ENCODE measurements around the gene MS4A7. TPM values are rescaled to one million over a fixed set of nuclear protein-coding genes. Genes with fewer than 3 reads are reported as not detected.

Gene MS4A7
- total RNA-seq, 1 donor from 2014 or later = not detected

- Mint-ChIP-seq H3K4me1 (ENCODE audit: low read depth, unreplicated experiment) (no peaks in the 10 kb centered on the region), H3K27me3 (ENCODE audit: low read depth, unreplicated experiment) (no peaks in the 10 kb centered on the region), H3K9me3 (ENCODE audit: unreplicated experiment) (peaks cover 2% of the 10 kb centered on the region), H3K36me3 (ENCODE audit: low read depth, unreplicated experiment) (no peaks in the 10 kb centered on the region), H3K4me3 (ENCODE audit: unreplicated experiment) (no peak overlapping the region), H3K27ac (ENCODE audit: unreplicated experiment) (no peak overlapping the region)
- Histone ChIP-seq H3K4me1 (ENCODE audit: insufficient read depth, low read length) (no peaks in the 10 kb centered on the region), H3K9ac (ENCODE audit: low read length) (no peak overlapping the region), H4K20me1 (ENCODE audit: insufficient read depth, low read length) (no peaks in the 10 kb centered on the region), H3K4me3 (ENCODE audit: insufficient read depth, low read depth, low read length) (no peak overlapping the region), H3K27me3 (ENCODE audit: insufficient read depth, low read length) (no peaks in the 10 kb centered on the region), H2AFZ (ENCODE audit: low read depth, low read length) (no peak overlapping the region), H3K27ac (ENCODE audit: low read depth, low read length) (no peak overlapping the region), H3K36me3 (ENCODE audit: insufficient read depth, low read length) (no peaks in the 10 kb centered on the region), H3K9me3 (ENCODE audit: insufficient read depth, low read depth, low read length) (no peaks in the 10 kb centered on the region), H3K4me2 (ENCODE audit: low read length) (no peak overlapping the region), H3K79me2 (ENCODE audit: insufficient read depth, low read length) (no peaks in the 10 kb centered on the region)
- TF ChIP-seq EZH2 (IDR thresholded peaks at IDR 0.05; ENCODE audit: insufficient read depth, low read length) (no peak), CTCF (IDR thresholded peaks at IDR 0.05; ENCODE audit: insufficient read depth, low read depth, low read length) (no peak)
- DNase-seq (ENCODE audit: low read depth) = no peak
- no peak for FAIRE-seq
These were observed 44.3 kb downstream of the MS4A7 start for GRCh38 chr11:60422609-60423008.

- H3K27me3 ChIP-seq (ENCODE audit: insufficient read depth, low read length) = no peaks in the 10 kb centered on the region
- Mint-ChIP-seq H3K4me3 (ENCODE audit: unreplicated experiment) (no peak overlapping the region), H3K27me3 (ENCODE audit: low read depth, unreplicated experiment) (no peaks in the 10 kb centered on the region), H3K27ac (ENCODE audit: unreplicated experiment) (no peak overlapping the region), H3K36me3 (ENCODE audit: low read depth, unreplicated experiment) (no peaks in the 10 kb centered on the region), H3K9me3 (ENCODE audit: unreplicated experiment) (no peaks in the 10 kb centered on the region), H3K4me1 (ENCODE audit: low read depth, unreplicated experiment) (peaks cover 6% of the 10 kb centered on the region)
- DNase-seq (ENCODE audit: low read depth) = no peak
- H3K27ac ChIP-seq (ENCODE audit: low read depth, low read length) = no peak overlapping the region
- no peak for FAIRE-seq
- H3K9me3 ChIP-seq (ENCODE audit: insufficient read depth, low read depth, low read length) = peaks cover 3% of the 10 kb centered on the region
- no peak overlapping the region for H3K9ac ChIP-seq (ENCODE audit: low read length)
- no peaks in the 10 kb centered on the region for H3K79me2 ChIP-seq (ENCODE audit: insufficient read depth, low read length)
- no peak overlapping the region for H3K4me3 ChIP-seq (ENCODE audit: insufficient read depth, low read depth, low read length)
- TF ChIP-seq CTCF (IDR thresholded peaks at IDR 0.05; ENCODE audit: insufficient read depth, low read depth, low read length) (no peak), EZH2 (IDR thresholded peaks at IDR 0.05; ENCODE audit: insufficient read depth, low read length) (no peak)
- no peaks in the 10 kb centered on the region for H3K4me1 ChIP-seq (ENCODE audit: insufficient read depth, low read length)
- H3K4me2 ChIP-seq (ENCODE audit: low read length) = no peak overlapping the region
- no peak overlapping the region for H2AFZ ChIP-seq (ENCODE audit: low read depth, low read length)
- H4K20me1 ChIP-seq (ENCODE audit: insufficient read depth, low read length) = no peaks in the 10 kb centered on the region
- no peaks in the 10 kb centered on the region for H3K36me3 ChIP-seq (ENCODE audit: insufficient read depth, low read length)
These were observed 50.2 kb downstream of the MS4A7 start for GRCh38 chr11:60428517-60428916.

GRCh38 chr11:60429272-60429671, 50.9 kb downstream of the MS4A7 start, which contains the start of gene MS4A5:
Gene MS4A5 (plus strand): TSS chr11:60429572. CDS start chr11:60429675, 103 bp downstream.
- H3K36me3 ChIP-seq (ENCODE audit: insufficient read depth, low read length) = no peaks in the 10 kb centered on the region
- H3K27me3 ChIP-seq (ENCODE audit: insufficient read depth, low read length) = no peaks in the 10 kb centered on the region
- no peak within 1 kb of the TSS for H2AFZ ChIP-seq (ENCODE audit: low read depth, low read length)
- H3K9me3 ChIP-seq (ENCODE audit: insufficient read depth, low read depth, low read length) = peaks cover 4% of the 10 kb centered on the region
- H3K79me2 ChIP-seq (ENCODE audit: insufficient read depth, low read length) = no peaks in the 10 kb centered on the region
- H3K9me3 Mint-ChIP-seq (ENCODE audit: unreplicated experiment) = no peaks in the 10 kb centered on the region
- no peak for TF ChIP-seq CTCF (IDR thresholded peaks at IDR 0.05; ENCODE audit: insufficient read depth, low read depth, low read length)
- H3K4me3 ChIP-seq (ENCODE audit: insufficient read depth, low read depth, low read length) = no peak within 1 kb of the TSS
- H3K4me2 ChIP-seq (ENCODE audit: low read length) = no peak within 1 kb of the TSS
- no peaks in the 10 kb centered on the region for H3K27me3 Mint-ChIP-seq (ENCODE audit: low read depth, unreplicated experiment)
- peaks cover 6% of the 10 kb centered on the region for H3K4me1 Mint-ChIP-seq (ENCODE audit: low read depth, unreplicated experiment)
- H4K20me1 ChIP-seq (ENCODE audit: insufficient read depth, low read length) = no peaks in the 10 kb centered on the region
- FAIRE-seq (no peak), DNase-seq (ENCODE audit: low read depth) (no peak)
- no peaks in the 10 kb centered on the region for H3K4me1 ChIP-seq (ENCODE audit: insufficient read depth, low read length)
- no peak within 1 kb of the TSS for H3K27ac Mint-ChIP-seq (ENCODE audit: unreplicated experiment)
- no peak within 1 kb of the TSS for H3K27ac ChIP-seq (ENCODE audit: low read depth, low read length)
- H3K4me3 Mint-ChIP-seq (ENCODE audit: unreplicated experiment) = no peak within 1 kb of the TSS
- no peaks in the 10 kb centered on the region for H3K36me3 Mint-ChIP-seq (ENCODE audit: low read depth, unreplicated experiment)
- H3K9ac ChIP-seq (ENCODE audit: low read length) = no peak within 1 kb of the TSS
